Brain microvascular endothelial cell (primary cell): ENCODE results near the gene KAZN.

Experiments
- DNase-seq: peaks from one replicate; pipeline ENCODE4 v3.0.0-alpha.2; 2020
- H3K27ac ChIP-seq: fragments of 250-450 bp; sonication (Bioruptor Pico); 2 replicates; pipeline ENCODE4 v1.5.1; 2020; ENCODE audit warnings: mild to moderate bottlenecking, moderate library complexity
- H3K27me3 ChIP-seq: fragments of 250-450 bp; sonication (Bioruptor Pico); replicated peaks from 2 replicates; pipeline ENCODE4 v1.5.1; 2020; ENCODE audit warnings: mild to moderate bottlenecking
- H3K36me3 ChIP-seq: fragments of 250-450 bp; sonication (Bioruptor Pico); replicated peaks from 2 replicates; pipeline ENCODE4 v1.5.1; 2020; ENCODE audit warnings: mild to moderate bottlenecking
- H3K4me3 ChIP-seq: 2 replicates; pipeline ENCODE4 v1.5.1; 2011; ENCODE audit warnings: low read depth, mild to moderate bottlenecking, control low read depth, low read length, moderate library complexity
- CTCF ChIP-seq: IDR thresholded peaks from 2 replicates; pipeline ENCODE4 v1.5.1; 2011; ENCODE audit warnings: low read depth, mild to moderate bottlenecking, moderate library complexity, low read length, control low read depth, inconsistent platforms; ENCODE audit errors: missing control alignments
- in situ Hi-C: cut with HindIII; loops from 2 replicates; pipeline ENCODE4 v1.10.0; 2017; ENCODE audit warnings: low sequenced_read_pairs, low pct_ligation_motif_present

The KAZN gene

GRCh38 chr1:14914351-14914988 is 316.0 kb downstream of the KAZN start:
- Histone ChIP-seq H3K4me3 (no peak overlapping the region), H3K36me3 (no peaks in the 10 kb centered on the region), H3K27me3 (no peaks in the 10 kb centered on the region), H3K27ac (no peak overlapping the region)
- no peak for DNase-seq
- no peak for TF ChIP-seq CTCF
- in situ Hi-C loops, result no loop called here

- H3K36me3 ChIP-seq, result no peaks in the 10 kb centered on the region
- no peaks in the 10 kb centered on the region for H3K27me3 ChIP-seq
- in situ Hi-C loops, result no loop called here
- no peak overlapping the region for H3K4me3 ChIP-seq
- no peak overlapping the region for H3K27ac ChIP-seq
- DNase-seq, result no peak
- peak; percentile 96 for TF ChIP-seq CTCF
Measured at GRCh38 chr1:14915356-14916054, 317.0 kb downstream of the KAZN start.

DNA sequence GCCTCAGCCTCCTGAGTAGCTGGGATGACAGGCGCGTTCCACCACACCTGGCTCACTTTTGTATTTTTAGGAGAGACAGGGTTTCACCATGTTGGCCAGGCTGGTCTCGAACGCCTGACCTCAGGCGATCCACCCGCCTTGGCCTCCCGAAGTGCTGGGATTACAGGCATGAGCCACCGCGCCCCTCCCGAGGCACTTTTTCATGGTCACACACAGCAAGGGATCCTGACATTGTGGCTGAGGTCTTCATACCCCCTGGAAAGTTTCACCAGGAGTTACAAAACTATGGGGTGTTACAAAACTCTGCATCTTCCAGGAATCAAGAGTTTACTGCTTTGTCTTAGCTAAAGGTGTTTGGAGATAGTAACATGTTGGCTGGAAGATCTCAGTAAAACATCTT is 320.8 kb downstream of the KAZN start:
- no peak for DNase-seq
- Histone ChIP-seq H3K4me3 (no peak overlapping the region), H3K27me3 (no peaks in the 10 kb centered on the region), H3K27ac (no peak overlapping the region), H3K36me3 (no peaks in the 10 kb centered on the region)
- in situ Hi-C loops, result no loop called here
- no peak for TF ChIP-seq CTCF

DNA sequence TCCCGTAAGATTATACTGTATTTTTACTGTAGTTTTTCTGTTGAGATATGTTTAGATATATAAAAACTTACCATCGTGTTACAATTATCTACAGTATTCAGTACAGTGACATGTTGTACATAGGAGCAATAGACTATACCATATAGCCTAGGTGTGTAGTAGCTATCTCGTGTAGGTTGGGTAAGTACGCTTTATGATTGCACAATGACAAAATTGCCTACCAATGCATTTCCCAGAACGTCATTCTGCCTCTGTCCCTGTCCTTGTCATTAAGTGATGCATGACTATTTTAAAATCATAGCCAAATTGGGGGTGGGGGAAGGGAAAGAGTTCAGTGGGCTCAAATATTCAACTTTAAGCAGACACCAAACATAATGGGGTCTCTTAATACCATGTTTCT is 321.3 kb downstream of the KAZN start:
- DNase-seq, result no peak
- Histone ChIP-seq H3K36me3 (no peaks in the 10 kb centered on the region), H3K4me3 (no peak overlapping the region), H3K27me3 (no peaks in the 10 kb centered on the region), H3K27ac (no peak overlapping the region)
- in situ Hi-C loops, result no loop called here
- no peak for TF ChIP-seq CTCF

- in situ Hi-C loops, result no loop called here
Measured at GRCh38 chr1:14921057-14921456, 322.6 kb downstream of the KAZN start.

More at GRCh38 chr1:14921057-14921456, 322.6 kb downstream of the KAZN start:
- no peak overlapping the region for H3K27ac ChIP-seq
- no peaks in the 10 kb centered on the region for H3K36me3 ChIP-seq
- TF ChIP-seq CTCF, result no peak
- no peaks in the 10 kb centered on the region for H3K27me3 ChIP-seq
- no peak overlapping the region for H3K4me3 ChIP-seq
- peak; percentile 81 for DNase-seq
